GM19397 (cell line): ENCODE data around the gene IGFN1.
"Not testable (repeated sequence)": the region's sequence is repeated elsewhere in the genome, so short reads cannot be mapped to it uniquely, and the experiment has no call there.

Experiments used
- ATAC-seq: cut with Tn5 transposase; IDR thresholded peaks from one replicate; pipeline ENCODE4 v1.9.1; 2021; ENCODE audit warnings: mild to moderate bottlenecking, moderate library complexity; ENCODE audit not compliant: unreplicated experiment

IGFN1 gene

GRCh38 chr1:201239646-201240045 is 49.0 kb downstream of the IGFN1 start:
- not testable (repeated sequence) for ATAC-seq

GRCh38 chr1:201240171-201240570 is 49.5 kb downstream of the IGFN1 start:
- no peak for ATAC-seq

- ATAC-seq: no peak
Observed at GRCh38 chr1:201241736-201242135, 51.1 kb downstream of the IGFN1 start.

- no peak for ATAC-seq
Observed at GRCh38 chr1:201245082-201245481, 54.5 kb downstream of the IGFN1 start.

GRCh38 chr1:201248721-201249559 is 58.3 kb downstream of the IGFN1 start:
- ATAC-seq: no peak

- no peak for ATAC-seq
Observed at GRCh38 chr1:201250326-201251011, 59.8 kb downstream of the IGFN1 start.

- no peak for ATAC-seq
Observed at GRCh38 chr1:201251411-201251810, 60.8 kb downstream of the IGFN1 start.

GRCh38 chr1:201251851-201252430 is 61.3 kb downstream of the IGFN1 start:
- no peak for ATAC-seq

- no peak for ATAC-seq
Observed at GRCh38 chr1:201252944-201253371, 62.3 kb downstream of the IGFN1 start.

GRCh38 chr1:201253411-201253810 is 62.8 kb downstream of the IGFN1 start:
- no peak for ATAC-seq

- no peak for ATAC-seq
Observed at GRCh38 chr1:201253906-201254624, 63.4 kb downstream of the IGFN1 start.

GRCh38 chr1:201254625-201255478 is 64.2 kb downstream of the IGFN1 start:
- ATAC-seq: no peak

GRCh38 chr1:201255479-201256362 is 65.1 kb downstream of the IGFN1 start:
- ATAC-seq: no peak

GRCh38 chr1:201258132-201258531 is 67.5 kb downstream of the IGFN1 start:
- ATAC-seq: not testable (repeated sequence)

- ATAC-seq: no peak
Observed at GRCh38 chr1:201258763-201259230, 68.2 kb downstream of the IGFN1 start.

GRCh38 chr1:201259476-201260235 is 69.0 kb downstream of the IGFN1 start:
- ATAC-seq: no peak

GRCh38 chr1:201260236-201260590 is 69.6 kb downstream of the IGFN1 start:
- no peak for ATAC-seq

- no peak for ATAC-seq
Observed at GRCh38 chr1:201260648-201261311, 70.2 kb downstream of the IGFN1 start.
